Spleen (tissue), 7 donors: ENCODE results near the gene CALHM3.

ENCODE experiments used
- CTCF ChIP-seq, 11 experiments: fragments of 200-600 bp in 7 of 11; fragments of 450-650 bp in 4 of 11; sonication (generic) in 4 of 11; IDR thresholded peaks in 8 of 11; conservative IDR thresholded peaks in 3 of 11; 1 replicate in 7 of 11; 2 replicates in 4 of 11; pipeline versions ENCODE4 v1.4.0 to v1.8.0; 2016 to 2021; ENCODE audit warnings: antibody characterized with exemption in 11 of 11, inconsistent platforms in 4 of 11, mild to moderate bottlenecking in 1 of 11
- POLR2AphosphoS5 ChIP-seq, 3 donors: sonication (generic); formaldehyde crosslinking; IDR thresholded peaks; one replicate each; pipeline ENCODE4 v1.5.1; 2017; ENCODE audit warnings: antibody characterized with exemption in 3 of 3
- donor health status: DM: no; HTN: no; CAD: no; lungs with moderate emphysema.
- donor health status: DM: no; HTN: no; CAD: no.
- donor health status: DM: no; HTN: no; CAD: no.

DNA sequence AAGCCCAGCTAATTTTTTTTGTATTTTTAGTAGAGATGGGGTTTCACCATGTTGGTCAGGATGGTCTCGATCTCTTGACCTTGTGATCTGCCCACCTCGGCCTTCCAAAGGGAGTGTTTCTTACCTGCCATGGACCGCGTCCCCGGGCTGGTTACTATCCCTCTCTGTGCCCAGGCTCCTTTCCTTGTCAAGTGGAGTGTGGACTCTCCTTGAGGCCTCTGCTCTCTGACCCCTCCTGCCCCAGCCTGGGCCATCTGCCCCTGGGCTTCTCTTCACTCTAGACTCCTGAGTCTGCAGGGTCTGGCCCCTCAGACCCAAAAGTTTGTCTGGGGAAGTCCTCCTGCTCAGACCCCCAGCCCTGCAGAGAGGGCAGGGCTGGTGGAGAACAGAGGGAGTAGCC is 35.2 kb upstream of the CALHM3 start:
- TF ChIP-seq CTCF (IDR thresholded peaks at IDR 0.05 in 8 of 11, conservative IDR thresholded peaks at IDR 0.05 in 3 of 11) (no peak), POLR2AphosphoS5 (IDR thresholded peaks at IDR 0.05) (no peak)
